GM12878 (cell line): Measurements from ENCODE around the gene DPRX. TPM values are rescaled to one million over a fixed set of nuclear protein-coding genes. Genes with fewer than 3 reads are reported as not detected.
A peak's percentile ranks its signal among the peaks of the same experiment; 100 is the strongest.

Source experiments
- ATAC-seq: fragments of 200-7000 bp; cut with Tn5 transposase; 3 replicates; pipeline ENCODE4 v1.9.1; 2020; ENCODE audit warnings: mild to moderate bottlenecking, moderate library complexity
- Bru-seq: library from RNA; stranded (reverse); fragments of 400-500 nt; gene quantifications from one replicate; lab custom pipeline; 2021; lab: Mats Ljungman, UMichigan
- BruChase-seq, 2 experiments: library from RNA; stranded (reverse); fragments of 400-500 nt; gene quantifications; one replicate each; lab custom pipeline; 2021; lab: Mats Ljungman, UMichigan
- BruUV-seq: library from RNA; stranded (reverse); fragments of 400-500 nt; replicated peaks from 2 replicates; lab custom pipeline; 2021; lab: Mats Ljungman, UMichigan
- CTCF ChIA-PET: fragments of 300-600 bp; sonication (Branson Sonifier 250); formaldehyde crosslinking; extraction: SDS; loops from one replicate; lab custom pipeline; 2021; ENCODE audit warnings: inconsistent platforms; lab: Yijun Ruan, JAX
- POLR2A ChIA-PET: fragments of 350-600 bp; formaldehyde crosslinking; extraction: SDS; loops from one replicate; lab custom pipeline; 2021; ENCODE audit warnings: inconsistent platforms; lab: Charles Lee
- RAD21 ChIA-PET: fragments of 300-600 bp; sonication (Branson Sonifier 250); formaldehyde crosslinking; loops from one replicate; lab custom pipeline; 2023; ENCODE audit warnings: antibody characterized with exemption; ENCODE audit not compliant: unreplicated experiment; lab: Charles Lee
- SMC1A ChIA-PET: fragments of 300-600 bp; sonication (Branson Sonifier 250); formaldehyde crosslinking; loops from one replicate; lab custom pipeline; 2023; ENCODE audit not compliant: unreplicated experiment, uncharacterized antibody; lab: Charles Lee
- DNase-seq: peaks from one replicate; pipeline ENCODE4 v3.0.0-alpha.2; 2011; ENCODE audit warnings: low read depth, low spot score
- FAIRE-seq: peaks from 3 replicates; lab custom pipeline; 2011; peaks lifted over from hg19 to GRCh38; lab: Jason Lieb, UNC
- H2AFZ ChIP-seq: 2 replicates; pipeline ENCODE4 v1.6.0; 2011; ENCODE audit warnings: low read depth, low read length, control low read depth; ENCODE audit not compliant: control insufficient read depth
- H3K27ac ChIP-seq: 2 replicates; pipeline ENCODE4 v1.5.1; 2011; ENCODE audit warnings: control low read depth; ENCODE audit not compliant: control insufficient read depth, insufficient read depth
- H3K27me3 ChIP-seq, 2 experiments: replicated peaks in 1 of 2; 2 replicates each; pipeline versions ENCODE4 v1.6.0 to v1.6.1; 2011; ENCODE audit warnings: low read length in 1 of 2; ENCODE audit not compliant: control insufficient read depth in 2 of 2, insufficient read depth in 2 of 2
- H3K36me3 ChIP-seq, 2 experiments: 2 replicates each; pipeline ENCODE4 v1.5.1; 2011; ENCODE audit warnings: low read length in 1 of 2; ENCODE audit not compliant: control insufficient read depth in 2 of 2, insufficient read depth in 2 of 2
- H3K4me1 ChIP-seq: 2 replicates; pipeline ENCODE4 v1.6.1; 2011; ENCODE audit warnings: mild to moderate bottlenecking, low read length, moderate library complexity, mixed read lengths; ENCODE audit not compliant: control insufficient read depth, insufficient read depth
- H3K4me2 ChIP-seq: 2 replicates; pipeline ENCODE4 v1.6.0; 2011; ENCODE audit warnings: control low read depth; ENCODE audit not compliant: control insufficient read depth, insufficient read depth
- H3K4me3 ChIP-seq: fragments of 200-600 bp; sonication (generic); 2 replicates; pipeline ENCODE4 v1.5.1; 2016
- H3K79me2 ChIP-seq: 2 replicates; pipeline ENCODE4 v1.6.0; 2011; ENCODE audit warnings: low read length; ENCODE audit not compliant: control insufficient read depth, insufficient read depth
- H3K9ac ChIP-seq: 2 replicates; pipeline ENCODE4 v1.8.0; 2011; ENCODE audit warnings: low read length, control low read depth, mixed read lengths; ENCODE audit not compliant: control insufficient read depth, insufficient read depth
- H3K9me3 ChIP-seq: replicated peaks from 3 replicates; pipeline ENCODE4 v1.5.1; 2011; ENCODE audit warnings: mild to moderate bottlenecking, low read length; ENCODE audit not compliant: control insufficient read depth, insufficient read depth
- H4K20me1 ChIP-seq: 2 replicates; pipeline ENCODE4 v1.6.0; 2011; ENCODE audit not compliant: control insufficient read depth, insufficient read depth
- BACH1 ChIP-seq: fragments of 450-650 bp; IDR thresholded peaks from 2 replicates; pipeline ENCODE4 v1.6.1; 2017; ENCODE audit warnings: mild to moderate bottlenecking, borderline replicate concordance
- DPF2 ChIP-seq: fragments of 450-650 bp; IDR thresholded peaks from 2 replicates; pipeline ENCODE4 v1.6.1; 2017; ENCODE audit warnings: mild to moderate bottlenecking
- EED ChIP-seq: sonication (generic); IDR thresholded peaks from 2 replicates; pipeline ENCODE4 v1.6.1; 2016; ENCODE audit warnings: antibody characterized with exemption, low read depth
- HDAC2 ChIP-seq: fragments of 200-600 bp; sonication (generic); IDR thresholded peaks from 2 replicates; pipeline ENCODE4 v1.6.1; 2017
- NR2C2 ChIP-seq: IDR thresholded peaks from 2 replicates; pipeline ENCODE4 v1.6.1; 2011; ENCODE audit warnings: borderline replicate concordance, low read depth; ENCODE audit not compliant: control insufficient read depth, insufficient read length
- NRF1 ChIP-seq: conservative IDR thresholded peaks from 2 replicates; pipeline ENCODE4 v1.6.1; 2011; ENCODE audit warnings: mild to moderate bottlenecking, low read depth, low read length, improper control_type of control experiment
- POLR2AphosphoS2 ChIP-seq: IDR thresholded peaks from 2 replicates; pipeline ENCODE4 v1.6.1; 2011; ENCODE audit warnings: low read depth, mild to moderate bottlenecking, low read length, improper control_type of control experiment, moderate library complexity
- RFX5 ChIP-seq: IDR thresholded peaks from 2 replicates; pipeline ENCODE4 v1.6.1; 2011; ENCODE audit warnings: low read depth, low read length, improper control_type of control experiment
- SIN3A ChIP-seq: IDR thresholded peaks from 2 replicates; pipeline ENCODE4 v1.6.1; 2012; ENCODE audit warnings: low read depth, low read length, improper control_type of control experiment
- SMC3 ChIP-seq: IDR thresholded peaks from 2 replicates; pipeline ENCODE4 v1.6.1; 2011; ENCODE audit warnings: low read length, improper control_type of control experiment, borderline replicate concordance
- SUZ12 ChIP-seq: fragments of 200-600 bp; sonication (generic); IDR thresholded peaks from one replicate; pipeline ENCODE4 v1.6.1; 2018; ENCODE audit warnings: antibody characterized with exemption, mild to moderate bottlenecking; ENCODE audit not compliant: unreplicated experiment
- YY1 ChIP-seq: IDR thresholded peaks from 2 replicates; pipeline ENCODE4 v1.6.1; 2011; ENCODE audit warnings: low read depth, mild to moderate bottlenecking, low read length
- ZNF217 ChIP-seq: fragments of 450-650 bp; IDR thresholded peaks from 2 replicates; pipeline ENCODE4 v1.6.1; 2017; ENCODE audit warnings: antibody characterized with exemption, mild to moderate bottlenecking
- ZNF274 ChIP-seq: IDR thresholded peaks from one replicate; pipeline ENCODE4 v1.8.0; 2011; ENCODE audit not compliant: insufficient read length, insufficient read depth
- WGBS: methylation state at CpG from one replicate; pipeline ENCODE4 v1.1.6; 2016; ENCODE audit warnings: low lambda C conversion rate; ENCODE audit not compliant: insufficient replicate concordance, insufficient coverage; ENCODE audit errors: missing lambda C conversion rate; 5-methylcytosine and 5-hydroxymethylcytosine counted together
- in situ Hi-C: fragments of 300-500 bp; cut with MboI; formaldehyde crosslinking; loops from 9 replicates; pipeline ENCODE4 v1.14.3; 2018; ENCODE audit warnings: mixed read lengths
- intact Hi-C: fragments of 100-400 bp; cut with micrococcal nuclease; formaldehyde crosslinking; loops from one replicate; pipeline ENCODE4 v1.14.2; 2022; ENCODE audit not compliant: unreplicated experiment
- long read RNA-seq, 2 experiments: library from polyadenylated mRNA; unstranded; transcript quantifications; one replicate each; pipeline ENCODE4 v2.0.0, GENCODE V29; 2019 to 2020
- polyA minus RNA-seq, 3 experiments: library from RNA; depleted of rRNA, polyadenylated mRNA; stranded (reverse); fragments of >200 nt; gene quantifications; 2 replicates each; pipeline ENCODE4 v1.2.3, GENCODE V29; 2011
- polyA plus RNA-seq, 11 experiments: library from polyadenylated mRNA; depleted of rRNA in 4 of 11; unstranded in 6 of 11; stranded (reverse) in 5 of 11; fragments of >200 nt; fragmentation: Nextera tagmentation in 4 of 11; fragmentation: Illumina TruSeq in 1 of 11; extraction: Ambion mirVana in 4 of 11; extraction: Trizol in 1 of 11; gene quantifications; 1 replicate in 1 of 11; 2 replicates in 10 of 11; pipeline versions ENCODE4 v1.2.1 to v1.2.3, GENCODE V29; 2011 to 2016; ENCODE audit warnings: inconsistent platforms in 2 of 11, missing spikeins in 2 of 11, low read depth in 1 of 11
- total RNA-seq, 4 experiments: library from RNA; depleted of rRNA in 3 of 4; stranded (reverse); fragments of >200 nt in 3 of 4; fragmentation: Illumina TruSeq in 1 of 4; extraction: Trizol in 1 of 4; gene quantifications; 2 replicates each; pipeline versions ENCODE4 v1.2.1 to v1.2.3, GENCODE V29; 2013 to 2021
- TF ChIP-seq, protein P1 (sequence below): IDR thresholded peaks from 2 replicates; pipeline ENCODE4 v1.6.1; 2012; ENCODE audit warnings: improper control_type of control experiment, low read depth, low read length; ENCODE audit not compliant: insufficient replicate concordance

DPRX gene, protein sequence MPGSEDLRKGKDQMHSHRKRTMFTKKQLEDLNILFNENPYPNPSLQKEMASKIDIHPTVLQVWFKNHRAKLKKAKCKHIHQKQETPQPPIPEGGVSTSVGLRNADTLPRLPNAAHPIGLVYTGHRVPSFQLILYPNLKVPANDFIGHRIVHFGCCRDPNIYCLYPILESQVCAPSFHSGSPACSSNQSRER
- not detected in 2 replicates for total RNA-seq (2013; cell fraction: nucleolus; rRNA removed)
- not detected in 2 replicates for total RNA-seq (2014; rRNA removed)
- not detected in 2 replicates for total RNA-seq (2014; rRNA removed; fragmentation: Illumina TruSeq; extraction: Trizol)
- not detected in 2 replicates for total RNA-seq (2021)
- polyA plus RNA-seq (2011; ENCODE audit: low read depth): not detected
- not detected in 2 replicates for polyA plus RNA-seq (2011; rRNA removed)
- polyA plus RNA-seq (2011; cell fraction: cytosol; rRNA removed): not detected in 2 replicates
- polyA plus RNA-seq (2011; cell fraction: nucleus; rRNA removed): not detected in 2 replicates
- not detected in 2 replicates for polyA plus RNA-seq (2012)
- not detected in 2 replicates for polyA plus RNA-seq (2014; fragmentation: Illumina TruSeq; extraction: Trizol)
- not detected for polyA plus RNA-seq (2014; fragmentation: Nextera tagmentation; extraction: Ambion mirVana)
- polyA plus RNA-seq (2014; rRNA removed): not detected in 2 replicates
- polyA plus RNA-seq (2016; fragmentation: Nextera tagmentation; extraction: Ambion mirVana): not detected
- not detected in 2 replicates for polyA minus RNA-seq (2011; rRNA and poly(A)+ RNA removed)
- polyA minus RNA-seq (2011; cell fraction: cytosol; rRNA and poly(A)+ RNA removed): not detected in 2 replicates
- polyA minus RNA-seq (2011; cell fraction: nucleus; rRNA and poly(A)+ RNA removed): not detected in 2 replicates
- percentile 12 among the genes with signal in this experiment for Bru-seq, nascent RNA
- BruChase-seq, experiment 1, labeled RNA remaining after a 6-hour chase: not detected
- percentile 12 among the genes with signal in this experiment for BruChase-seq, experiment 2, labeled RNA remaining after a 2-hour chase
- long read RNA-seq, experiment 1: 0 reads
- long read RNA-seq, experiment 2: 0 reads

DNA sequence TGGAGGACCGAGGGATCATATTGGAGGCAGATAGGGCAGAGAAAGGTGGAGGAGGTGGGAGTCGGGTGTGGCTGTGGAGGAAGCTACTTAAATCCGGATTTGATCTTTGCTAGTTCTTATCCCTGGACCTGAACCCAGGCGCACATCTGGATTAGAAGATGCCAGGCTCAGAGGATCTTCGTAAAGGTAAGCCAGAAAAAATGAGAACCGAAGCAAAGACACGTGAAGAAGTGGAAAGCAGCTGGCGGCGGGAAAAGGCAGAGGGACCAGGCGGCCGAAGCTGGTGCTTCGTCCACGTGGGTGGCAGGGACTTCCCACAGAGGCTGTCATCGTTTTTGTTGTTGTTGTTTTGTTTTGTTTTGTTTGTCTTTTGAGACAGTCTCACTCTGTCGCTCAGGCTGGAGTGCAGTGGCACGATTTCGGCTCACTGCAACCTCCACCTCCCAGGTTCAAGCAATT, at the start of gene DPRX:
Gene DPRX (plus strand): TSS at position 51 of the 459 bp plus-strand sequence. CDS start 108 bp downstream, at position 159.
- H3K36me3 ChIP-seq: no peaks in the 10 kb centered on the region
- no peak within 1 kb of the TSS for H3K27ac ChIP-seq
- FAIRE-seq: no peak
- 45% methylated on average over 17 of the region's 17 CpGs for WGBS
- ATAC-seq: no peak
- H3K4me3 ChIP-seq: no peak within 1 kb of the TSS
- no peaks in the 10 kb centered on the region; the same call in 2 of the 3 replicates for H3K9me3 ChIP-seq
- in situ Hi-C loops: no loop called here
- no peaks in the 10 kb centered on the region for H3K4me1 ChIP-seq
- TF ChIP-seq ZNF274 (no peak), HDAC2 (no peak), BACH1 (no peak), ZNF217 (no peak), NRF1 (no peak), RFX5 (no peak), POLR2AphosphoS2 (no peak), SIN3A (no peak), NR2C2 (no peak), SMC3 (no peak), YY1 (no peak), EED (no peak), DPF2 (no peak), SUZ12 (no peak)
- TF ChIP-seq, protein P1, sequence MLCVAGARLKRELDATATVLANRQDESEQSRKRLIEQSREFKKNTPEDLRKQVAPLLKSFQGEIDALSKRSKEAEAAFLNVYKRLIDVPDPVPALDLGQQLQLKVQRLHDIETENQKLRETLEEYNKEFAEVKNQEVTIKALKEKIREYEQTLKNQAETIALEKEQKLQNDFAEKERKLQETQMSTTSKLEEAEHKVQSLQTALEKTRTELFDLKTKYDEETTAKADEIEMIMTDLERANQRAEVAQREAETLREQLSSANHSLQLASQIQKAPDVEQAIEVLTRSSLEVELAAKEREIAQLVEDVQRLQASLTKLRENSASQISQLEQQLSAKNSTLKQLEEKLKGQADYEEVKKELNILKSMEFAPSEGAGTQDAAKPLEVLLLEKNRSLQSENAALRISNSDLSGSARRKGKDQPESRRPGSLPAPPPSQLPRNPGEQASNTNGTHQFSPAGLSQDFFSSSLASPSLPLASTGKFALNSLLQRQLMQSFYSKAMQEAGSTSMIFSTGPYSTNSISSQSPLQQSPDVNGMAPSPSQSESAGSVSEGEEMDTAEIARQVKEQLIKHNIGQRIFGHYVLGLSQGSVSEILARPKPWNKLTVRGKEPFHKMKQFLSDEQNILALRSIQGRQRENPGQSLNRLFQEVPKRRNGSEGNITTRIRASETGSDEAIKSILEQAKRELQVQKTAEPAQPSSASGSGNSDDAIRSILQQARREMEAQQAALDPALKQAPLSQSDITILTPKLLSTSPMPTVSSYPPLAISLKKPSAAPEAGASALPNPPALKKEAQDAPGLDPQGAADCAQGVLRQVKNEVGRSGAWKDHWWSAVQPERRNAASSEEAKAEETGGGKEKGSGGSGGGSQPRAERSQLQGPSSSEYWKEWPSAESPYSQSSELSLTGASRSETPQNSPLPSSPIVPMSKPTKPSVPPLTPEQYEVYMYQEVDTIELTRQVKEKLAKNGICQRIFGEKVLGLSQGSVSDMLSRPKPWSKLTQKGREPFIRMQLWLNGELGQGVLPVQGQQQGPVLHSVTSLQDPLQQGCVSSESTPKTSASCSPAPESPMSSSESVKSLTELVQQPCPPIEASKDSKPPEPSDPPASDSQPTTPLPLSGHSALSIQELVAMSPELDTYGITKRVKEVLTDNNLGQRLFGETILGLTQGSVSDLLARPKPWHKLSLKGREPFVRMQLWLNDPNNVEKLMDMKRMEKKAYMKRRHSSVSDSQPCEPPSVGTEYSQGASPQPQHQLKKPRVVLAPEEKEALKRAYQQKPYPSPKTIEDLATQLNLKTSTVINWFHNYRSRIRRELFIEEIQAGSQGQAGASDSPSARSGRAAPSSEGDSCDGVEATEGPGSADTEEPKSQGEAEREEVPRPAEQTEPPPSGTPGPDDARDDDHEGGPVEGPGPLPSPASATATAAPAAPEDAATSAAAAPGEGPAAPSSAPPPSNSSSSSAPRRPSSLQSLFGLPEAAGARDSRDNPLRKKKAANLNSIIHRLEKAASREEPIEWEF: no peak
- TF ChIP-seq, all 136 proteins: peak for 0
- POLR2A ChIA-PET: no interaction called here
- Histone ChIP-seq H3K4me2 (no peak within 1 kb of the TSS), H3K9ac (no peak within 1 kb of the TSS), H3K79me2 (no peaks in the 10 kb centered on the region), H4K20me1 (no peaks in the 10 kb centered on the region), H3K27me3 (no peaks in the 10 kb centered on the region), H2AFZ (no peak within 1 kb of the TSS)
- no peak for DNase-seq
- no TSS peak for BruUV-seq
- intact Hi-C loops: no loop called here
- CTCF ChIA-PET: no interaction called here
- RAD21 ChIA-PET: no interaction called here
- SMC1A ChIA-PET: no interaction called here
